H9 (cell line): ENCODE results near the gene PDGFB. TPM values are rescaled to one million over a fixed set of nuclear protein-coding genes. Genes with fewer than 3 reads are reported as not detected.
A peak's percentile ranks its signal among the peaks of the same experiment; 100 is the strongest.

ENCODE experiments used
- DNase-seq: peaks from one replicate; pipeline ENCODE4 v3.0.0-alpha.2; 2017
- H2AFZ ChIP-seq: one replicate; pipeline ENCODE4 v1.6.1; 2013; ENCODE audit warnings: mild to moderate bottlenecking, low read length, control low read depth, moderate library complexity
- H2AK5ac ChIP-seq: 2 replicates; pipeline ENCODE4 v1.6.1; 2013; ENCODE audit warnings: low read length, control low read depth, mixed read lengths; ENCODE audit not compliant: insufficient read length
- H2BK120ac ChIP-seq: one replicate; pipeline ENCODE4 v1.6.1; 2013; ENCODE audit warnings: low read depth, mild to moderate bottlenecking, low read length, control low read depth, inconsistent platforms; ENCODE audit not compliant: poor library complexity, severe bottlenecking
- H2BK12ac ChIP-seq: 2 replicates; pipeline ENCODE4 v1.6.1; 2013; ENCODE audit warnings: low read length, control low read depth, mixed read lengths, low read depth; ENCODE audit not compliant: insufficient read length
- H2BK15ac ChIP-seq: 2 replicates; pipeline ENCODE4 v1.6.1; 2013; ENCODE audit warnings: low read depth, low read length, control low read depth
- H2BK20ac ChIP-seq: one replicate; pipeline ENCODE4 v1.6.1; 2013; ENCODE audit warnings: low read depth, mild to moderate bottlenecking, low read length, control low read depth, inconsistent platforms; ENCODE audit not compliant: poor library complexity, severe bottlenecking
- H2BK5ac ChIP-seq: 2 replicates; pipeline ENCODE4 v1.6.1; 2013; ENCODE audit warnings: low read length, control low read depth, mixed read lengths; ENCODE audit not compliant: insufficient read length
- H3K14ac ChIP-seq: 2 replicates; pipeline ENCODE4 v1.6.1; 2013; ENCODE audit warnings: low read length, control low read depth; ENCODE audit not compliant: insufficient read depth
- H3K18ac ChIP-seq: 2 replicates; pipeline ENCODE4 v1.6.1; 2013; ENCODE audit warnings: low read depth, mild to moderate bottlenecking, mixed read lengths, low read length, control low read depth; ENCODE audit not compliant: insufficient read length
- H3K23ac ChIP-seq: 2 replicates; pipeline ENCODE4 v1.6.1; 2013; ENCODE audit warnings: low read length, control low read depth, mixed read lengths, low read depth; ENCODE audit not compliant: insufficient read length
- H3K23me2 ChIP-seq: 2 replicates; pipeline ENCODE4 v1.6.1; 2013; ENCODE audit warnings: low read depth, mild to moderate bottlenecking, mixed read lengths, low read length, control low read depth; ENCODE audit not compliant: insufficient read length, poor library complexity, severe bottlenecking
- H3K27ac ChIP-seq: 2 replicates; pipeline ENCODE4 v1.5.1; 2013; ENCODE audit warnings: low read length, control low read depth, mixed read lengths, low read depth; ENCODE audit not compliant: insufficient read length
- H3K27me3 ChIP-seq: 2 replicates; pipeline ENCODE4 v1.6.1; 2013; ENCODE audit warnings: low read length, control low read depth, inconsistent platforms; ENCODE audit not compliant: insufficient read depth
- H3K4ac ChIP-seq: 2 replicates; pipeline ENCODE4 v1.6.1; 2013; ENCODE audit warnings: low read depth, mild to moderate bottlenecking, control low read depth, inconsistent platforms, low read length, moderate library complexity
- H3K4me1 ChIP-seq: 2 replicates; pipeline ENCODE4 v1.6.1; 2013; ENCODE audit warnings: low read length, control low read depth, inconsistent platforms; ENCODE audit not compliant: insufficient read depth
- H3K4me2 ChIP-seq: 2 replicates; pipeline ENCODE4 v1.6.1; 2013; ENCODE audit warnings: low read length, control low read depth, mixed read lengths; ENCODE audit not compliant: insufficient read length, insufficient read depth
- H3K56ac ChIP-seq: 2 replicates; pipeline ENCODE4 v1.6.1; 2013; ENCODE audit warnings: low read depth, mild to moderate bottlenecking, mixed read lengths, low read length, control low read depth; ENCODE audit not compliant: insufficient read length
- H3K79me1 ChIP-seq: 2 replicates; pipeline ENCODE4 v1.6.1; 2013; ENCODE audit warnings: low read depth, mild to moderate bottlenecking, moderate library complexity, low read length, control low read depth, inconsistent platforms; ENCODE audit not compliant: insufficient read depth, poor library complexity, severe bottlenecking
- H3K79me2 ChIP-seq: 2 replicates; pipeline ENCODE4 v1.6.1; 2013; ENCODE audit warnings: low read length, control low read depth, inconsistent platforms; ENCODE audit not compliant: insufficient read depth
- H3K9ac ChIP-seq: 2 replicates; pipeline ENCODE4 v1.6.1; 2013; ENCODE audit warnings: low read length, control low read depth, mixed read lengths; ENCODE audit not compliant: insufficient read length; ENCODE audit errors: extremely low read depth
- H3K9me3 ChIP-seq: one replicate; pipeline ENCODE4 v1.6.1; 2013; ENCODE audit warnings: low read depth, low read length, inconsistent platforms; ENCODE audit not compliant: control insufficient read depth
- H3T11ph ChIP-seq: one replicate; pipeline ENCODE4 v1.6.1; 2013; ENCODE audit warnings: mild to moderate bottlenecking, low read length, control low read depth, inconsistent platforms
- H4K20me1 ChIP-seq: one replicate; pipeline ENCODE4 v1.6.1; 2013; ENCODE audit not compliant: control insufficient read depth, insufficient read length, insufficient read depth
- H4K5ac ChIP-seq: 2 replicates; pipeline ENCODE4 v1.6.1; 2013; ENCODE audit warnings: low read depth, mild to moderate bottlenecking, mixed read lengths, low read length, control low read depth; ENCODE audit not compliant: insufficient read length
- H4K8ac ChIP-seq: replicated peaks from 2 replicates; pipeline ENCODE4 v1.6.1; 2013; ENCODE audit warnings: low read length, control low read depth, mixed read lengths, low read depth; ENCODE audit not compliant: insufficient read length
- H4K91ac ChIP-seq: 2 replicates; pipeline ENCODE4 v1.6.1; 2013; ENCODE audit warnings: low read depth, mild to moderate bottlenecking, moderate library complexity, mixed read lengths, low read length, control low read depth; ENCODE audit not compliant: insufficient read length
- H3K27ac Mint-ChIP-seq, 3 experiments: 2 replicates in 2 of 3; 3 replicates in 1 of 3; pipeline ENCODE4 v1.8.0; 2020 to 2021; ENCODE audit warnings: mixed read lengths in 3 of 3, mild to moderate bottlenecking in 1 of 3, moderate library complexity in 1 of 3
- H3K27me3 Mint-ChIP-seq: 2 replicates; pipeline ENCODE4 v1.8.0; 2021; ENCODE audit warnings: low read depth, mild to moderate bottlenecking, moderate library complexity, mixed read lengths
- H3K36me3 Mint-ChIP-seq, 3 experiments: 2 replicates in 2 of 3; 3 replicates in 1 of 3; pipeline ENCODE4 v1.8.0; 2020 to 2021; ENCODE audit warnings: low read depth in 3 of 3, mixed read lengths in 3 of 3; ENCODE audit not compliant: insufficient read depth in 1 of 3
- H3K4me1 Mint-ChIP-seq, 2 experiments: 2 replicates each; pipeline ENCODE4 v1.8.0; 2020; ENCODE audit warnings: mixed read lengths in 2 of 2
- H3K4me3 Mint-ChIP-seq, 2 experiments: 2 replicates in 1 of 2; 3 replicates in 1 of 2; pipeline ENCODE4 v1.8.0; 2020 to 2021; ENCODE audit warnings: mild to moderate bottlenecking in 2 of 2, mixed read lengths in 2 of 2, moderate library complexity in 1 of 2
- H3K9me3 Mint-ChIP-seq, 2 experiments: 2 replicates in 1 of 2; 3 replicates in 1 of 2; pipeline ENCODE4 v1.8.0; 2020; ENCODE audit warnings: mild to moderate bottlenecking in 2 of 2, mixed read lengths in 2 of 2, moderate library complexity in 1 of 2
- CTCF ChIP-seq: fragments of 200-600 bp; sonication (generic); conservative IDR thresholded peaks from 3 replicates; pipeline ENCODE4 v1.8.0; 2021; ENCODE audit warnings: antibody characterized with exemption, mild to moderate bottlenecking
- WGBS: extraction: QIAGEN DNeasy Blood & Tissue Kit; methylation state at CpG from one replicate; pipeline ENCODE4 v1.1.7; 2013; ENCODE audit warnings: missing lambda C conversion rate, low lambda C conversion rate, mixed read lengths; ENCODE audit not compliant: insufficient read length; ENCODE audit errors: extremely low coverage; 5-methylcytosine and 5-hydroxymethylcytosine counted together
- total RNA-seq: library from RNA; stranded (reverse); gene quantifications from 2 replicates; pipeline ENCODE4 v1.2.1, GENCODE V29; 2021

PDGFB gene
- total RNA-seq, 1 experiment from 2014 or later = 6.1 TPM

- Histone ChIP-seq H4K91ac (no peak overlapping the region), H4K20me1 (no peaks in the 10 kb centered on the region), H2AFZ (no peak overlapping the region), H3K18ac (no peak overlapping the region), H3K27ac (no peak overlapping the region), H2BK120ac (no peak overlapping the region), H2AK5ac (no peak overlapping the region), H2BK5ac (no peak overlapping the region), H3K14ac (peak overlapping the region; percentile 58; the same call in 1 of the 2 replicates), H2BK20ac (no peak overlapping the region), H4K5ac (no peak overlapping the region), H3T11ph (no peak overlapping the region), H3K4me1 (peaks cover 2% of the 10 kb centered on the region; the same call in 1 of the 2 replicates), H3K79me2 (no peaks in the 10 kb centered on the region), H3K9me3 (no peaks in the 10 kb centered on the region), H3K4me2 (no peak overlapping the region), H3K9ac (no peak overlapping the region), H3K23me2 (no peaks in the 10 kb centered on the region), H4K8ac (no peak overlapping the region), H3K56ac (no peak overlapping the region), H3K79me1 (no peaks in the 10 kb centered on the region), H2BK15ac (no peak overlapping the region), H3K27me3 (no peaks in the 10 kb centered on the region), H3K4ac (no peak overlapping the region), H2BK12ac (no peak overlapping the region), H3K23ac (no peak overlapping the region)
- no CpG with 5 or more reads among the region's 15 CpGs for WGBS
- no peak for DNase-seq
- Mint-ChIP-seq H3K27me3 (peaks cover 42% of the 10 kb centered on the region), H3K9me3 (no peaks in the 10 kb centered on the region; a peak in 1 of 5 replicates), H3K27ac (peak overlapping the region in 2 of 3 experiments; percentile 64 to 79; a peak in 4 of 7 replicates), H3K4me3 (no peak overlapping the region), H3K4me1 (peaks cover 21 to 36% of the 10 kb centered on the region in 2 experiments), H3K36me3 (no peaks in the 10 kb centered on the region)
- TF ChIP-seq CTCF = no peak
Observed at GRCh38 chr22:39254789-39255298, 10.1 kb upstream of the PDGFB start.
